Left renal cortex interstitium (tissue), 4 donors: ENCODE results near the gene DRC3. TPM values are rescaled to one million over a fixed set of nuclear protein-coding genes. Genes with fewer than 3 reads are reported as not detected.
A peak's percentile ranks its signal among the peaks of the same experiment; 100 is the strongest.

Source experiments
- DNase-seq, 4 donors: peaks; one replicate each; pipeline ENCODE4 v3.0.0-alpha.2; 2013; ENCODE audit warnings: low read depth in 4 of 4, low spot score in 2 of 4, missing footprints in 1 of 4
- polyA plus RNA-seq, 4 donors: library from polyadenylated mRNA; unstranded; fragments of 120-200 nt; gene quantifications; one replicate each; pipeline ENCODE4 v1.2.1, GENCODE V29; 2013; ENCODE audit not compliant: insufficient read length in 4 of 4

DRC3 gene
- polyA plus RNA-seq, 4 donors: 11.2 to 25.9 (median 16.3) TPM

GRCh38 chr17:18017958-18018357 lies 45.3 kb downstream of the DRC3 start:
- no peak for DNase-seq

GRCh38 chr17:18018411-18018921 lies 45.8 kb downstream of the DRC3 start:
- DNase-seq: no peak

- no peak for DNase-seq
Observed at GRCh38 chr17:18019838-18020154, 47.1 kb downstream of the DRC3 start.

GRCh38 chr17:18020971-18021370 lies 48.3 kb downstream of the DRC3 start:
- no peak for DNase-seq

GRCh38 chr17:18021372-18021771 lies 48.7 kb downstream of the DRC3 start:
- DNase-seq: no peak

GRCh38 chr17:18025241-18025944 lies 52.7 kb downstream of the DRC3 start:
- no peak for DNase-seq

- DNase-seq: no peak
Observed at GRCh38 chr17:18025945-18026776, 53.5 kb downstream of the DRC3 start.

GRCh38 chr17:18027280-18027679 lies 54.6 kb downstream of the DRC3 start:
- no peak for DNase-seq

- no peak for DNase-seq
Observed at GRCh38 chr17:18028114-18028951, 55.7 kb downstream of the DRC3 start.

GRCh38 chr17:18028952-18029540 lies 56.4 kb downstream of the DRC3 start:
- DNase-seq: no peak

GRCh38 chr17:18031955-18032354 lies 59.3 kb downstream of the DRC3 start:
- DNase-seq: no peak

- peak in 2 of 4 donors; percentile 57 to 76 for DNase-seq
Observed at GRCh38 chr17:18033442-18034099, 60.9 kb downstream of the DRC3 start.

GRCh38 chr17:18035704-18036103 lies 63.0 kb downstream of the DRC3 start:
- no peak for DNase-seq

- no peak for DNase-seq
Observed at GRCh38 chr17:18037486-18037885, 64.8 kb downstream of the DRC3 start.

- no peak for DNase-seq
Observed at GRCh38 chr17:18038149-18038850, 65.6 kb downstream of the DRC3 start.

- peak; percentile 93 to 97 (median 97) for DNase-seq
Observed at GRCh38 chr17:18038861-18039534, 66.3 kb downstream of the DRC3 start, which contains the start of the genes ATPAF2 and GID4. Gene ATPAF2, minus strand, starts transcription at chr17:18039168. Its CDS starts 155 bp downstream, at chr17:18039013. Gene GID4, plus strand, starts transcription at chr17:18039408. Its CDS starts 57 bp downstream, at chr17:18039465.

- DNase-seq: no peak
Observed at GRCh38 chr17:18039535-18040260, 67.0 kb downstream of the DRC3 start.

GRCh38 chr17:18040261-18040858 lies 67.7 kb downstream of the DRC3 start:
- DNase-seq: no peak
